NCI-H82 treated with DMSO at 0.1 percent for 48 hours (cell line): ENCODE measurements around the gene FAM234A.
"Not testable (repeated sequence)": the region's sequence is repeated elsewhere in the genome, so short reads cannot be mapped to it uniquely, and the experiment has no call there.

Experiments used
- DNase-seq: peaks from one replicate; lab custom pipeline; 2025; ENCODE audit not compliant: unreplicated experiment; lab: John Stamatoyannopoulos, UW

The FAM234A gene

DNA sequence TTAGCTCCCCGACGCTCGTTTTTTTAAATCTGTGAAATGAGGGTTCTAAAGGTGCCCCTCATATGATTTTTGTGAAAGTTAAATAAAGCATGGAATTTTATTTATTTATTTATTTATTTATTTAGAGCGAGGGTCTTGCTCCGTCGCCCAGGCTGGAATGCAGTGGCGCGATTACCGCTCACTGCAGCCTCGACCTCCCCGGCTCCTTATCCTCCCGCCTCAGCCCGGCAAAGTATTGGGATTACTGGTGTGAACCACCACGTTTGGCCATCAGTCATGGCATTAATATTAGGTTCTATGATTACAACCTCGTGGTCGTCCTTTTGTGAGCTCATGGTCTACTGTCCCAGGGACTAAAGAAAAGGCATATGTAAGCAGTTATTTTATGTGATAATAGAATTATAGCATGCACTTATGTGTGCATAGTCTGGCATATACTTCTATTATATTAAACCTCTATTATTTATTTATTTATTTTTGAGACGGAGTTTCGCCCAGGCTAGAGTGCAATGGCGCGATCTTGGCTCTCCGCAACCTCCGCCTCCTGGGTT lies 4.8 kb upstream of the FAM234A start:
- DNase-seq: no peak

GRCh38 chr16:230351-230750 lies 4.3 kb upstream of the FAM234A start:
- DNase-seq: not testable (repeated sequence)

DNA sequence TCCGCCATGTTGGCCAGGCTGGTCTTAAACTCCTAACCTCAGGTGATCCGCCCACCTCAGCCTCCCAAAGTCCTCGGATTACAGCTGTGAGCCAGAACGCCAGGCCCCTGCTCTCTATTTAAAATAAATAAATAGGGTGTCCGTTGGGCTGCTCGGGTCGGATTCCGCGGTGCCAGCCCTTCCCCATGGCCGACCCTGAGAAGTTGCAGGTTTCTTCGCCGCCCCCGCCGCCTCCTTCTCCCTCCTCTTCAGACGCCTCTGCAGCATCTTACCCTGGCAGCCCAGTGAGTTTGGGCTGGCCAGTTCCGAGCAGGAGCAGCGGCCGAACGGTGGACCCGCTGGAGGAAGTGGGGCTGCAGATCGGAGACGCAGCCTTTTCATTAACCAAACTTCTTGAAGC lies 3.7 kb upstream of the FAM234A start:
- no peak for DNase-seq

- DNase-seq: no peak
These were observed 5.3 kb downstream of the FAM234A start for GRCh38 chr16:239948-240277.

GRCh38 chr16:240559-240958 lies 5.9 kb downstream of the FAM234A start:
- no peak for DNase-seq

- DNase-seq: no peak
These were observed 7.7 kb downstream of the FAM234A start for GRCh38 chr16:242281-242680.

DNA sequence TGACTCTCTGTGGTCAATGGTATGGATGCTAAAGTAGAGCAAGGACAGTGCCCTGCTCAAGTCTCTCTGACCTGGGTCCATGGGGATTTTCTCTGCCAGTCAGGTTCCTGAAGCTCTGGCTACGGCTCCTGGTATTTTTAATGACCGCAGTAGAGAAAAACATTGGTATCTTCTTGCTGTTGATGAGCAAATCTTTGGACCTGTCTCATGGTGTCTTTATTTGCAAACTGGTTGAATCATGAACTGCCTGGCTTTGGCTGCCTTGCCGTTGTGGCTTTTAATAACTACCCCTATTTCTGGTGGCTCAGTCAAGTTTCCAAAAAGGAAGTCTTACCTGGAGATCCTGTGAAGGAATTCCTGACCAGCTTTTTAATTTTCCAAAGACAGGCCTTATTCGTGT lies 8.7 kb downstream of the FAM234A start:
- no peak for DNase-seq

DNA sequence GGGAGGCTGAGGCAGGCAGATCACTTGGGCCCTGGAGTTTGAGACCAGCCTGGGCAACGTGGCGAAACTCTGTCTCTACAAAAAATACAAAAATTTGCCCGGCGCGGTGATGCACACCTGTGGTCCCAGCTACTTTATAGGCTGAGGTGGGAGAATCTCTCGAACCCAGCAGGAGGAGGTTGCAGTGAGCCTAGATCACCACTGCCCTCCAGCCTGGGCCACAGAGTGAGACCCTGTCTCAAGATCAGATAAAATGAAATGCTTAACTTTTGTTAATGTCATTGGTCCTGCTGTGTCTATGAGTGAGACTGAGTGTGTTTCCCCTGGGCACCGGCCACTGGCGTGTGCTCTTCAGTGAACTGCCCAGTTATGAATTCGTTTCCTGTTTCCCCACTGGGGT lies 10.5 kb downstream of the FAM234A start:
- no peak for DNase-seq

DNA sequence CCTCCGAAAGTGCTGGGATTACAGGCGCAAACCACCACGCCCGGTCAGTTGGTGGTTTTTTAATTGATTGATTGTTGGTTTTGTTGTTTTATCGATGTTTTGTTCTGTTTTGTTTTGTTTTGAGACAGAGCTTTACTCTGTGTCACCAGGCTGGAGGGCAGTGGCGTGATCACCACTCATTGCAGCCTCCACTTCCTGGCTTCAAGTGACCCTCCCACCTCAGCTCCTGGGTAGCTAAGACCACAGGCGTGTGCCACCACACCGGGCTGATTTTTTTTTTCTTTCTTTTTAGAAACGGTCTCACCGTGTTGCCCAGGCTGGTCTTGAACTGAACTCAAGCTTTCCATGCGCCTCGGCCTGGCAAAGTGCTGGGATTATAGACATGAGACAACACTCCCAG lies 12.4 kb downstream of the FAM234A start:
- DNase-seq: no peak

- DNase-seq: no peak
These were observed 14.8 kb downstream of the FAM234A start for GRCh38 chr16:249431-249830.

DNA sequence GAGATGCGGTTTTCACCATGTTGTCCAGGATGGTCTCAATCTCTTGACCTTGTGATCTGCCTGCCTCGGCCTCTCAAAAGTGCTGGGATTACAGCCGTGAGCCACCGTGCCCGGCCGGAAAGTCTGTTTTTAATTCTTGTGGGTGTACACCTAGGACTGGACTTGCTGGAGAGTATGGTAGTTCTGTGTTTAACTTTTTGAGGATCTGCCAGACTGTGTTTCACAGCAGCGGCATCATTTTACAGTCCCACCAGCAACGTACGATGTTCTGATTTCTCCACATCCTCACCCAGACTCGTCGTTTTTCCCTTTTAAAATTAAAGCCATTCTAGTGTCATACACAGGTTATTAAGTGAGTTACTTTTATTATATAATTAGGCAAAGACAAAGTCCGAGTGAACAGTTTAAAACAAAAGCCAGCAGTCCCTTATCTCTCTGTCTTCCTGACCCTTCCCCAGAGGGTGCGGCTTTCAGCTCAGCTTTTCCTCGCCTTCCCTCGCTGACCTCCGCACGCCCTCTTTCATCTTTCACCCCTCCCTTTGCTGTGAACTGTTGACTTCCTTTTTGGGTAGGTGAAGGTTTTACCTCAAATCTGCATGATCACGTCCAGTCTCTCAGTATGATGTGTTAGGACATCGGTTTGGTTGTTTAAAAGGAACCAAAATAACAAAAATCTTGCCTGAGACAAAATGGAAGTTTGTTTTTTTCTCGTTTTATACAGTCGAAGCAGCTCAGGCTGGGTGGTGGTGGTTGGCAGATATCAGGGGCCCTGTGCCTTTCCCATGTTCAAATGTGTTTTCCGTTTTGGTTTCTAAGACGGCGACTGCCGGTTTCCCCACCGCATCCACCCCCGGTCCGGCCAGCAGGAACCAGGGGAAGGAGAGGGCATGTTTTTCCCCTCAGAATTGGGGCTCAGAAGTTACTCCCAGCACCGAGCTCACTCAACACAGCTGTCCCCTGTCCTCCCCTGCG lies 18.0 kb downstream of the FAM234A start:
- DNase-seq: no peak

GRCh38 chr16:253833-254232 lies 19.2 kb downstream of the FAM234A start:
- no peak for DNase-seq

- no peak for DNase-seq
These were observed 19.8 kb downstream of the FAM234A start for GRCh38 chr16:254461-254860.

DNA sequence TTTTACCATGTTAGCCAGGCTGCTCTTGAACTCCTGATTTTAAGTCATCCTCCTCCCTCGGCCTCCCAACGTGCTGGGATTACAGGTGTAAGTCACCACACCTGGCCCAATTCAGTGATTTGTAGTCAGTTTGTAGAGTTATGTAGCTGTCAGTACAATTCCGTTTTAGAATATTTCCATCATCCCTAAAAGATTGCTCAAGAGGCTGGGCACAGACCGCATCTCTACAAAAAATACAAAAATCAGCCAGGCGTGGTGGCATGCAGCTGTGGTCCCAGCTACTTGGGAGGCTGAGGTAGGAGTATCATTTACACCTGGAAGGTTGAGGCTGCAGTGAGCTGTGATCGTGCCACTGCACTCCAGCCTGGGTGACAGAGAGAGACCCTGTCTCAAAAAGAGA lies 20.6 kb downstream of the FAM234A start:
- DNase-seq: no peak

DNA sequence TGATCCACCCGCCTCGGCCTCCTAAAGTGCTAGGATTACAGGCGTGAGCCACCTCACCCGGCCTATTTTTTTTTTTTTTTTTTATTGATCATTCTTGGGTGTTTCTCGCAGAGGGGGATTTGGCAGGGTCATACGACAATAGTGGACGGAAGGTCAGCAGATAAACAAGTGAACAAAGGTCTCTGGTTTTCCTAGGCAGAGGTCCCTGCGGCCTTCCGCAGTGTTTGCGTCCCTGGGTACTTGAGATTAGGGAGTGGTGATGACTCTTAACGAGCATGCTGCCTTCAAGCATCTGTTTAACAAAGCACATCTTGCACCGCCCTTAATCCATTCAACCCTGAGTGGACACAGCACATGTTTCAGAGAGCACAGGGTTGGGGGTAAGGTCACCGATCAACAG lies 23.5 kb downstream of the FAM234A start:
- DNase-seq: not testable (repeated sequence)

DNA sequence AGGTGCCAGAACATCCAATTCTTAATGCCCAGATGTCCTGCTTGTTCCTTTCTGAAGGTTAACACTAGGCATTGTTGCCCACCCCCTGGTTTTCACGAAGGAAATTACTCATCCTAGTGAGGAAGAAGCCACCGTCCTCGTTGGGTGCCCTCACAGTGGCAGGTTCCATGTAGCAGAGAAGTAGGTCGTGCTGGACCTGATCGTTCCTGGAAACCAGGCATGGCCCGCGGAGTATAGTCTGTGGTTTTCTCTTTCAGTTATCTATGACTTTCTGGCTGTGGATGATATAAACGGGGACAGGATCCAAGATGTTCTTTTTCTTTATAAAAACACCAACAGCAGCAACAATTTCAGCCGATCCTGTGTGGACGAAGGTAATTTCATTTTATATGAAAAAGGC lies 24.6 kb downstream of the FAM234A start:
- DNase-seq: no peak

GRCh38 chr16:259814-260253 lies 25.2 kb downstream of the FAM234A start:
- no peak for DNase-seq

DNA sequence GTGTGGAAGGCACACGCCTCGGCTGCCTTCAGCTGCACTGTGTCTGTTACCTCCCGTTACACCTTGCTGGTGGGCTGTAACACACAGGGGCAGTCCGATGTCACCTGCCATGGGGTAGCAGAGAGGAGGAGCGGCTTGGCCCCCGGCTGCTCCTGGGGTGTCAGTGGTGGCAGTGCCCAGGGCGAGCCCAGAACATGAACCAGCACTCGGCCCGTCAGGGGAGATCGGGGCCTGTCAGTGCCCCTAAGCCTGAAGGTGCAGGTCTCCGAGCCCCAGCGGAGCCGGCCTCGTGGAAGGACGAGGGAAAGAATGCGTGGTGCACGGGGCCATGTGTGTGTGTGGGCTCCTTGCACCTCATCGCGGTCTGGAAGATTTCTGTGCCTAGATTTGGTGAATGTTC lies 25.7 kb downstream of the FAM234A start:
- no peak for DNase-seq

DNA sequence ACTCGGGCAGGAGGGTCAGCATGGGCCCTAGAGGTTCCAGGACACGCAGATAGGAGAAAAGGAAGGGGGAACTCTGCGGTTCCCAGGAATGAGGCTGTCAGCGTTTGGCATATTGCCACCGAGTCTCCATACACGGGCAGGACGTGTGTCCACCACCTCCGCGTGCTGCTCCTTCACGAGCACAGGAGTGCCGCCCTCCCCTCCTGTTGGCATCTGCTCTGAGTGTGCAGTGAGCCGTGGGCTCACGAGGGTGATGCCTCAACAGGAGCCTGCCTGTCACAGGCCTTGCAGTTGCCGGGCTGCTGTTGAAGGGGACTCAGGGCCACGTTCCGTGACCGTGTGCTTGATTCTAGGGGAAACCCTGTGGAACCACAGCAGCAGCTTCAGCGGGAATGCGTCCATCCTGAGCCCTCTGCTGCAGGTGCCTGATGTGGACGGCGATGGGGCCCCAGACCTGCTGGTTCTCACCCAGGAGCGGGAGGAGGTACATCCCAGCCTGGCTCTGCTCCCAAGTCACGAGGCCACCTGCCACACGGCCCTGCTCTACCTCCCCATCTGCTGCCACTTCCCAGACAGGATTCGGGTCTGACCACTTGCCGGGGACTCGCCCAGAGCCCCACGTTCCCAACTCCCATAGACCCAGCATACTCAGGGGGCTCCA lies 26.5 kb downstream of the FAM234A start:
- DNase-seq: no peak

DNA sequence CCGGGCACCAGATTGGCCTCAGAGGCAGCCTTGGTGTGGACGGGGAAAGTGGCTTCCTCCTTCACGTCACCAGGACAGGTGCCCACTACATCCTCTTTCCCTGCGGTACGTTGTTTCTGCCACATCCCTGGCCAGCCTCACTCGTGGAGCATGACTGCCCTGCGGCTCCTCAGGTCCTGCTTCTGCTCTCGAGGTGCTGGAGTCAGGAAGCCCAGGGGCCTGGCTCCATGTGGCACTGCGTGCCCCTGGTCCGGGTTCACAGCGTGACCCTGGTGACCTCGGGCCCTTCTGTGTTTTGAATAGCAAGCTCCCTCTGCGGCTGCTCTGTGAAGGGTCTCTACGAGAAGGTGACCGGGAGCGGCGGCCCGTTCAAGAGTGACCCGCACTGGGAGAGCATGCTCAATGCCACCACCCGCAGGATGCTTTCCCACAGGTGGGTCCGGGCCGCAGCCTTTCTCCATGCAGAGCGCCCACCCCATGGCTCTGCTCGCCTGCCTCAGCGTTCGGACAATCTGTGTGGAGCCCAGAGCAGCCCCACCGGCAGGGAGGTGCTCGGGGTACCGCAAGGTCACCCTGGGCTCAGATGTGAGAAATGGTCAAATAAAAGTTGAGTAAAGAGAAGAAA lies 27.6 kb downstream of the FAM234A start:
- no peak for DNase-seq

DNA sequence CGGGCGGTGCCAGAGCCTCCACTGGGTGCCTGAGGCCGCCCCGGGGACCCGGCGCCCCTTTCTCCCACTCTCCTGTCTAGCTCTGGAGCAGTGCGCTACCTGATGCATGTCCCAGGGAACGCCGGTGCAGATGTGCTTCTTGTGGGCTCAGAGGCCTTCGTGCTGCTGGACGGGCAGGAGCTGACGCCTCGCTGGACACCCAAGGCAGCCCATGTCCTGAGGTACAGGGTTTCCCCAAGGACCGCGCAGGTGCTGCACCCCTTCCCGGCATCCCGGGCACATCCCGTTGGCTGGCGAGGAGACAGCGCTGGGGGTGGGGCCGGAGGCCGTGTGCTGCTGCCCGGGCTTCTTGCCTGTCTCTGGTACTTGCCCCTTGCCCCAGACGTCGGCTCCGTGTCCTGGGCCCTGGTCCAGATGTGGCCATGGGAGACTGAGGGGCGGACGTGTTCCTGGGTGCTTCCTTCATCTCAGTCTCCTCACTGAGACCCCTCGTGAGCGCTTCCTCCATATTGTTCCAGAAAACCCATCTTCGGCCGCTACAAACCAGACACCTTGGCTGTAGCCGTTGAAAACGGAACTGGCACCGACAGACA lies 28.7 kb downstream of the FAM234A start:
- DNase-seq: no peak
